GM18868 (cell line): ENCODE measurements around the gene WNT3A.
"Not testable (repeated sequence)": the region's sequence is repeated elsewhere in the genome, so short reads cannot be mapped to it uniquely, and the experiment has no call there.

Source experiments
- ATAC-seq: cut with Tn5 transposase; IDR thresholded peaks from one replicate; pipeline ENCODE4 v1.9.1; 2021; ENCODE audit warnings: mild to moderate bottlenecking, moderate library complexity; ENCODE audit not compliant: unreplicated experiment

WNT3A gene

GRCh38 chr1:228006786-228007048 is at the start of gene WNT3A:
WNT3A (plus strand) TSS chr1:228006998; CDS start chr1:228007129, 131 bp downstream.
- ATAC-seq: no peak

- ATAC-seq: no peak
Measured at GRCh38 chr1:227958617-227959324, 48.0 kb upstream of the WNT3A start.

- ATAC-seq: no peak
Measured at GRCh38 chr1:227959325-227959860, 47.4 kb upstream of the WNT3A start.

GRCh38 chr1:227961651-227962466 is 44.9 kb upstream of the WNT3A start:
- no peak for ATAC-seq

GRCh38 chr1:227966733-227967132 is 40.1 kb upstream of the WNT3A start:
- not testable (repeated sequence) for ATAC-seq

- not testable (repeated sequence) for ATAC-seq
Measured at GRCh38 chr1:227967815-227968214, 39.0 kb upstream of the WNT3A start.

- not testable (repeated sequence) for ATAC-seq
Measured at GRCh38 chr1:227970076-227970995, 36.5 kb upstream of the WNT3A start.

- not testable (repeated sequence) for ATAC-seq
Measured at GRCh38 chr1:227971216-227971615, 35.6 kb upstream of the WNT3A start.

- ATAC-seq: not testable (repeated sequence)
Measured at GRCh38 chr1:227971643-227972282, 35.0 kb upstream of the WNT3A start.

- ATAC-seq: not testable (repeated sequence)
Measured at GRCh38 chr1:227972283-227972679, 34.5 kb upstream of the WNT3A start.

GRCh38 chr1:227972843-227973374 is 33.9 kb upstream of the WNT3A start:
- ATAC-seq: not testable (repeated sequence)

GRCh38 chr1:227973724-227974288 is 33.0 kb upstream of the WNT3A start:
- ATAC-seq: not testable (repeated sequence)

- not testable (repeated sequence) for ATAC-seq
Measured at GRCh38 chr1:227975583-227976283, 31.1 kb upstream of the WNT3A start.

- ATAC-seq: no peak
Measured at GRCh38 chr1:227987181-227987580, 19.6 kb upstream of the WNT3A start.

- ATAC-seq: no peak
Measured at GRCh38 chr1:227994632-227995300, 12.0 kb upstream of the WNT3A start.

GRCh38 chr1:227996187-227996950 is 10.4 kb upstream of the WNT3A start:
- ATAC-seq: no peak

- ATAC-seq: no peak
Measured at GRCh38 chr1:227998374-227999055, 8.3 kb upstream of the WNT3A start.
